Neural cell (in vitro differentiated cells): Measurements from ENCODE around the gene DHDH.
"Not testable (repeated sequence)": the region's sequence is repeated elsewhere in the genome, so short reads cannot be mapped to it uniquely, and the experiment has no call there.

Experiments used
- EP300 ChIP-seq: fragments of 450-650 bp; conservative IDR thresholded peaks from 2 replicates; pipeline ENCODE4 v1.6.1; 2014; ENCODE audit warnings: antibody characterized with exemption, mild to moderate bottlenecking, moderate library complexity; ENCODE audit not compliant: poor library complexity, severe bottlenecking
- EZH2 ChIP-seq: fragments of 200-600, 300-800 bp; shearing (Covaris generic), sonication (generic); IDR thresholded peaks from 2 replicates; pipeline ENCODE4 v1.6.1; 2014; ENCODE audit warnings: antibody characterized with exemption, low read length, borderline replicate concordance, mild to moderate bottlenecking; ENCODE audit not compliant: insufficient read depth, poor library complexity, severe bottlenecking
- POLR2AphosphoS5 ChIP-seq: IDR thresholded peaks from 2 replicates; pipeline ENCODE4 v1.6.1; 2012
- RAD21 ChIP-seq: fragments of 450-650 bp; conservative IDR thresholded peaks from 2 replicates; pipeline ENCODE4 v1.6.1; 2014; ENCODE audit warnings: antibody characterized with exemption, mild to moderate bottlenecking, moderate library complexity
- TAF1 ChIP-seq: IDR thresholded peaks from 2 replicates; pipeline ENCODE4 v1.6.1; 2012; ENCODE audit warnings: low read depth
- TF ChIP-seq, protein P1 (sequence below): IDR thresholded peaks from 2 replicates; pipeline ENCODE4 v1.6.1; 2012; ENCODE audit warnings: borderline replicate concordance
- TF ChIP-seq, protein P2 (sequence below): fragments of 450-650 bp; IDR thresholded peaks from 2 replicates; pipeline ENCODE4 v1.5.1; 2014; ENCODE audit warnings: antibody characterized with exemption, mild to moderate bottlenecking, moderate library complexity; ENCODE audit not compliant: poor library complexity, severe bottlenecking

DNA sequence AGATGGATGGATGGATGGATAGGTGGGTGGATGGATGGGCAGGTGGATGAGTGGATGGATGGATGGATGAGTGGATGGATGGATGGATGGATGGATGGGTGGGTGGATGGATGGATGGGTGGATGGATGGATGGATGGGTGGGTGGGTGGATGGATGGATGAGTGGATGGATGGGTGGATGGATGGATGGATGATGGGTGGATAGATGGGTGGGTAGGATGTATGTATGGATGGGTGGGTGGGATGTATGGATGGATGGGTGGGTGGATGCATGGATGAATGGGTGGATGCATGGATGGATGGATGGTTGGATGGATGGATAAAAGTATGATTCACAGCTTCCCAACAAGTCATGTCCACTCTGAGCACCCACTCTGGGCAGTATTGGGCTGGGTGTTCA is 29.7 kb upstream of the DHDH start:
- TF ChIP-seq, protein P1, sequence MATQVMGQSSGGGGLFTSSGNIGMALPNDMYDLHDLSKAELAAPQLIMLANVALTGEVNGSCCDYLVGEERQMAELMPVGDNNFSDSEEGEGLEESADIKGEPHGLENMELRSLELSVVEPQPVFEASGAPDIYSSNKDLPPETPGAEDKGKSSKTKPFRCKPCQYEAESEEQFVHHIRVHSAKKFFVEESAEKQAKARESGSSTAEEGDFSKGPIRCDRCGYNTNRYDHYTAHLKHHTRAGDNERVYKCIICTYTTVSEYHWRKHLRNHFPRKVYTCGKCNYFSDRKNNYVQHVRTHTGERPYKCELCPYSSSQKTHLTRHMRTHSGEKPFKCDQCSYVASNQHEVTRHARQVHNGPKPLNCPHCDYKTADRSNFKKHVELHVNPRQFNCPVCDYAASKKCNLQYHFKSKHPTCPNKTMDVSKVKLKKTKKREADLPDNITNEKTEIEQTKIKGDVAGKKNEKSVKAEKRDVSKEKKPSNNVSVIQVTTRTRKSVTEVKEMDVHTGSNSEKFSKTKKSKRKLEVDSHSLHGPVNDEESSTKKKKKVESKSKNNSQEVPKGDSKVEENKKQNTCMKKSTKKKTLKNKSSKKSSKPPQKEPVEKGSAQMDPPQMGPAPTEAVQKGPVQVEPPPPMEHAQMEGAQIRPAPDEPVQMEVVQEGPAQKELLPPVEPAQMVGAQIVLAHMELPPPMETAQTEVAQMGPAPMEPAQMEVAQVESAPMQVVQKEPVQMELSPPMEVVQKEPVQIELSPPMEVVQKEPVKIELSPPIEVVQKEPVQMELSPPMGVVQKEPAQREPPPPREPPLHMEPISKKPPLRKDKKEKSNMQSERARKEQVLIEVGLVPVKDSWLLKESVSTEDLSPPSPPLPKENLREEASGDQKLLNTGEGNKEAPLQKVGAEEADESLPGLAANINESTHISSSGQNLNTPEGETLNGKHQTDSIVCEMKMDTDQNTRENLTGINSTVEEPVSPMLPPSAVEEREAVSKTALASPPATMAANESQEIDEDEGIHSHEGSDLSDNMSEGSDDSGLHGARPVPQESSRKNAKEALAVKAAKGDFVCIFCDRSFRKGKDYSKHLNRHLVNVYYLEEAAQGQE = not testable (repeated sequence)
- TF ChIP-seq, protein P2, sequence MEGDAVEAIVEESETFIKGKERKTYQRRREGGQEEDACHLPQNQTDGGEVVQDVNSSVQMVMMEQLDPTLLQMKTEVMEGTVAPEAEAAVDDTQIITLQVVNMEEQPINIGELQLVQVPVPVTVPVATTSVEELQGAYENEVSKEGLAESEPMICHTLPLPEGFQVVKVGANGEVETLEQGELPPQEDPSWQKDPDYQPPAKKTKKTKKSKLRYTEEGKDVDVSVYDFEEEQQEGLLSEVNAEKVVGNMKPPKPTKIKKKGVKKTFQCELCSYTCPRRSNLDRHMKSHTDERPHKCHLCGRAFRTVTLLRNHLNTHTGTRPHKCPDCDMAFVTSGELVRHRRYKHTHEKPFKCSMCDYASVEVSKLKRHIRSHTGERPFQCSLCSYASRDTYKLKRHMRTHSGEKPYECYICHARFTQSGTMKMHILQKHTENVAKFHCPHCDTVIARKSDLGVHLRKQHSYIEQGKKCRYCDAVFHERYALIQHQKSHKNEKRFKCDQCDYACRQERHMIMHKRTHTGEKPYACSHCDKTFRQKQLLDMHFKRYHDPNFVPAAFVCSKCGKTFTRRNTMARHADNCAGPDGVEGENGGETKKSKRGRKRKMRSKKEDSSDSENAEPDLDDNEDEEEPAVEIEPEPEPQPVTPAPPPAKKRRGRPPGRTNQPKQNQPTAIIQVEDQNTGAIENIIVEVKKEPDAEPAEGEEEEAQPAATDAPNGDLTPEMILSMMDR = not testable (repeated sequence)
- TF ChIP-seq RAD21, TAF1, EZH2, POLR2AphosphoS5, EP300: not testable (repeated sequence)
